Vagina (tissue), 2 donors: ENCODE measurements around the gene CFAP45. TPM values are rescaled to one million over a fixed set of nuclear protein-coding genes. Genes with fewer than 3 reads are reported as not detected.
A peak's percentile ranks its signal among the peaks of the same experiment; 100 is the strongest.

Experiments used
- DNase-seq, 2 donors: peaks; one replicate each; pipeline ENCODE4 v3.0.0-alpha.2; 2017; ENCODE audit errors: extremely low spot score in 2 of 2
- H3K27ac ChIP-seq: fragments of 200-600 bp; sonication (generic); one replicate; pipeline ENCODE4 v1.5.1; 2019
- H3K27me3 ChIP-seq: fragments of 200-600 bp; sonication (generic); one replicate; pipeline ENCODE4 v1.5.1; 2019
- H3K36me3 ChIP-seq, 2 donors: fragments of 200-600 bp; sonication (generic); one replicate each; pipeline ENCODE4 v1.5.1; 2017 to 2019
- H3K4me1 ChIP-seq: fragments of 200-600 bp; sonication (generic); one replicate; pipeline ENCODE4 v1.5.1; 2019
- H3K4me3 ChIP-seq, 2 donors: fragments of 200-600 bp; sonication (generic); 1 replicate in 1 of 2; 2 replicates in 1 of 2; pipeline ENCODE4 v1.5.1; 2016 to 2019
- H3K9me3 ChIP-seq: fragments of 200-600 bp; sonication (generic); one replicate; pipeline ENCODE4 v1.5.1; 2019
- POLR2A ChIP-seq, 2 donors: fragments of 450-650 bp; IDR thresholded peaks; one replicate each; pipeline ENCODE4 v1.6.1; 2017; ENCODE audit warnings: antibody characterized with exemption in 2 of 2, mild to moderate bottlenecking in 2 of 2, moderate library complexity in 2 of 2
- POLR2AphosphoS5 ChIP-seq, 2 donors: sonication (generic); formaldehyde crosslinking; IDR thresholded peaks; one replicate each; pipeline ENCODE4 v1.9.0; 2017; ENCODE audit warnings: antibody characterized with exemption in 2 of 2, mild to moderate bottlenecking in 2 of 2, low read depth in 1 of 2; ENCODE audit not compliant: insufficient read depth in 1 of 2
- intact Hi-C: fragments of 100-400 bp; cut with DNase I; formaldehyde crosslinking; loops from one replicate; pipeline ENCODE4 v1.15.1; 2023
- total RNA-seq: library from RNA; depleted of rRNA; stranded (reverse); fragments of >200 nt; gene quantifications from one replicate; pipeline ENCODE4 v1.2.3, GENCODE V29; 2016
- TF ChIP-seq, protein P1 (sequence below), 3 experiments: fragments of 450-650 bp in 2 of 3; fragments of 200-600 bp in 1 of 3; sonication (generic) in 1 of 3; IDR thresholded peaks; one replicate each; pipeline ENCODE4 v1.5.1; 2017 to 2019; ENCODE audit warnings: antibody characterized with exemption in 3 of 3, mild to moderate bottlenecking in 2 of 3, moderate library complexity in 2 of 3

Gene CFAP45
- total RNA-seq, 1 donor from 2014 or later: not detected

DNA sequence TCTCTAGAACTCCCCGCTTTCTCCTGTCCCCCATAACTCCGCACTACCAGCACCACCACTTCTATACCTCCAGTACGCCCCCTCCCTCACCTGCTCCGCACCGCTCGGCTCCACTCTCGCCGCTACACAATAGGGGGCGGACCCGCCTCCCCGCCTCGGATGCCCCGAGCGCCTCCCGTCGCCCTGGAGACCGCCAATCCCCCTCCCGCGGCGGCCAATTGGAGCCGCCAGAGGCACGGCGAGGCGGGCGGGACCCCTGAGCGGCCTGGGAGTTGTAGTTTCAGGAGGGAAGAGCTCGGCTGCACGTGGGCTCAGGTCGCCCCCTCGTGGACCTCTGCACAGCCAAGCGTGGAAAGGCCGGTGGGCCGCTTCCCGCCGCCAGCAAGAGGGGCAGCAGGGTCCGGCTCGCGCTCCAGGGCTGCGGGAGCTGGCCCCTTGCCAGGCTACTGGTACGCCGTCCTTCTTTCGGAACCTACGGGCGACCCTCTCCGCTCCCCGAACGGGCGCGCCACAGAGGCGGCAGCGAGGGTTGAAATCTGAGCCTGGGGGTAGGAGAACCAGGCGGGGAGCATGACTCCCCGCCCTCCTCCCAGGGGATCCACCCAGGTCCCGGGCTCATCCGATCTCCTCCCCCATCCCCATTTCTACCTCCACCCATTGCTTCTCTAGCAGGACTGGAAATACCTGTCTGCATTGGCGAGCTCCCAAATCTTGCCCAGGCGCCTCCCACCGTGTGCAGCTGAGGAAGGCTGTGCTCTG lies 45.7 kb upstream of the CFAP45 start, which contains the start of gene IGSF9:
TSS of gene IGSF9 (minus strand) at position 131 of the 759 bp plus-strand sequence. CDS start 2,159 bp downstream, outside the sequence.
- Histone ChIP-seq H3K4me1 (peaks cover 36% of the 10 kb centered on the region), H3K4me3 (peak within 1 kb of the TSS; percentile 38 to 56), H3K36me3 (no peaks in the 10 kb centered on the region), H3K9me3 (no peaks in the 10 kb centered on the region), H3K27me3 (no peaks in the 10 kb centered on the region), H3K27ac (peak within 1 kb of the TSS; percentile 43)
- intact Hi-C loops: loop anchor here (10.0 kb wide), 1 partner anchor 151 kb away; no protein-coding TSS in a partner anchor
- DNase-seq: no peak
- peak; percentile 12 to 69 for TF ChIP-seq POLR2AphosphoS5 (IDR thresholded peaks at IDR 0.05; ENCODE audit: insufficient read depth in 1 of 2, low read depth in 1 of 2)
- no peak for TF ChIP-seq POLR2A (IDR thresholded peaks at IDR 0.05)
- TF ChIP-seq, protein P1, sequence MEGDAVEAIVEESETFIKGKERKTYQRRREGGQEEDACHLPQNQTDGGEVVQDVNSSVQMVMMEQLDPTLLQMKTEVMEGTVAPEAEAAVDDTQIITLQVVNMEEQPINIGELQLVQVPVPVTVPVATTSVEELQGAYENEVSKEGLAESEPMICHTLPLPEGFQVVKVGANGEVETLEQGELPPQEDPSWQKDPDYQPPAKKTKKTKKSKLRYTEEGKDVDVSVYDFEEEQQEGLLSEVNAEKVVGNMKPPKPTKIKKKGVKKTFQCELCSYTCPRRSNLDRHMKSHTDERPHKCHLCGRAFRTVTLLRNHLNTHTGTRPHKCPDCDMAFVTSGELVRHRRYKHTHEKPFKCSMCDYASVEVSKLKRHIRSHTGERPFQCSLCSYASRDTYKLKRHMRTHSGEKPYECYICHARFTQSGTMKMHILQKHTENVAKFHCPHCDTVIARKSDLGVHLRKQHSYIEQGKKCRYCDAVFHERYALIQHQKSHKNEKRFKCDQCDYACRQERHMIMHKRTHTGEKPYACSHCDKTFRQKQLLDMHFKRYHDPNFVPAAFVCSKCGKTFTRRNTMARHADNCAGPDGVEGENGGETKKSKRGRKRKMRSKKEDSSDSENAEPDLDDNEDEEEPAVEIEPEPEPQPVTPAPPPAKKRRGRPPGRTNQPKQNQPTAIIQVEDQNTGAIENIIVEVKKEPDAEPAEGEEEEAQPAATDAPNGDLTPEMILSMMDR (IDR thresholded peaks at IDR 0.05): peak; percentile 16 to 73 (median 68)

DNA sequence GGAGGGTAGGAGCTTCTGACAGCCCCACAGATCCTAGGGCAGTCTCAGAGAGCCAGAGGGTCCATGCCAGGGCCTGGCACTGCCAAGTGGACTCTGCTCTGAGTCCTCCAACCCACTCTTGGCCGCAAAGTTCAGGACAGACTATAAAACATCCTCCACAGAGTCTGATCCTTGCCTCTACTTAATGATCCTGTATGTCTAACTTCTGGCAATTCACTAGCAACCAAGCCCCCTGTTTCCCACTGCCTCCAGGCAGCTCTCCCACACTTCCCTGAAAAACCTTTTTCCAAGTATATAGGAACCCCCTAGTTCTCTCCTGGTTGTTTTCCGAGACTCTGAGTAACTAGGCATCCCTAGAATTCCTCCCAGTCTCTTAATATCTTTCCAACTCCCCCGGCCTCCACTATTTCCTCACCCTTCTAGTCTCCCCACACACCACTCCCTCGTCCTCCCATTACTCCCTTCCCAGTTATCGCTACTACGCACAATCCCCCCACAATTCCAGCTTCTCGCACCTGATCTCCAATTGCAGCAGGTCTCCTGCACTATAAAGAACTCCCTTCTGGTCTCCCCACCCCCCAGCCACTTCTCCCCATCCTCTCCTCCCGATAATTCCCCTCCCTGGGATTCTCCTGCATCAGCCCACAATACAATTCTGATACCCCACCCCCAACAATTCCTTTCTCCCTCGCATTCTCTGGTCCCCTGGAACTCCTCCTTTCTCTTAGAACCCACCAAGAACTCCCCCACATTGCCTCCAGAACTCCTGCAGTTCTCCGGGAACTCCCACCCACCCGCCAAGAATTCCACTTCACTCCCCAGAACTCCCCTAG lies 44.9 kb upstream of the CFAP45 start:
- intact Hi-C loops: loop anchor here (10.0 kb wide), 1 partner anchor 150 kb away; no protein-coding TSS in a partner anchor
- Histone ChIP-seq H3K4me3 (peak overlapping the region; percentile 38 to 56), H3K36me3 (no peaks in the 10 kb centered on the region), H3K27me3 (no peaks in the 10 kb centered on the region), H3K4me1 (peaks cover 36% of the 10 kb centered on the region), H3K9me3 (no peaks in the 10 kb centered on the region), H3K27ac (peak overlapping the region; percentile 27)
- DNase-seq: no peak
- TF ChIP-seq POLR2A (IDR thresholded peaks at IDR 0.05): no peak
- TF ChIP-seq POLR2AphosphoS5 (IDR thresholded peaks at IDR 0.05; ENCODE audit: insufficient read depth in 1 of 2, low read depth in 1 of 2): no peak
- TF ChIP-seq, protein P1 (IDR thresholded peaks at IDR 0.05): no peak

- peaks cover 36% of the 10 kb centered on the region for H3K4me1 ChIP-seq
- no peaks in the 10 kb centered on the region for H3K9me3 ChIP-seq
- intact Hi-C loops: loop anchor here (10.0 kb wide), 1 partner anchor 149 kb away; no protein-coding TSS in a partner anchor
- H3K4me3 ChIP-seq: no peak overlapping the region
- no peaks in the 10 kb centered on the region for H3K36me3 ChIP-seq
- peak overlapping the region; percentile 27 for H3K27ac ChIP-seq
- TF ChIP-seq POLR2A (IDR thresholded peaks at IDR 0.05): no peak
- no peaks in the 10 kb centered on the region for H3K27me3 ChIP-seq
- no peak for DNase-seq
Observed at GRCh38 chr1:159943908-159944622, 44.1 kb upstream of the CFAP45 start.

- Histone ChIP-seq H3K4me3 (no peak overlapping the region), H3K36me3 (no peaks in the 10 kb centered on the region), H3K27ac (peak overlapping the region; percentile 27), H3K9me3 (no peaks in the 10 kb centered on the region), H3K4me1 (peaks cover 38% of the 10 kb centered on the region), H3K27me3 (no peaks in the 10 kb centered on the region)
- no peak for DNase-seq
- TF ChIP-seq, protein P1 (IDR thresholded peaks at IDR 0.05): no peak
- TF ChIP-seq POLR2AphosphoS5 (IDR thresholded peaks at IDR 0.05; ENCODE audit: insufficient read depth in 1 of 2, low read depth in 1 of 2) (no peak), POLR2A (IDR thresholded peaks at IDR 0.05) (no peak)
- intact Hi-C loops: loop anchor here (10.0 kb wide), 1 partner anchor 148 kb away; no protein-coding TSS in a partner anchor
Observed at GRCh38 chr1:159943278-159943640, 43.3 kb upstream of the CFAP45 start.
